ENCODE data around the gene NAAA.
A peak's percentile ranks its signal among the peaks of the same experiment; 100 is the strongest.
"Not testable (repeated sequence)": the region's sequence is repeated elsewhere in the genome, so short reads cannot be mapped to it uniquely, and the experiment has no call there.

The NAAA gene

DNA sequence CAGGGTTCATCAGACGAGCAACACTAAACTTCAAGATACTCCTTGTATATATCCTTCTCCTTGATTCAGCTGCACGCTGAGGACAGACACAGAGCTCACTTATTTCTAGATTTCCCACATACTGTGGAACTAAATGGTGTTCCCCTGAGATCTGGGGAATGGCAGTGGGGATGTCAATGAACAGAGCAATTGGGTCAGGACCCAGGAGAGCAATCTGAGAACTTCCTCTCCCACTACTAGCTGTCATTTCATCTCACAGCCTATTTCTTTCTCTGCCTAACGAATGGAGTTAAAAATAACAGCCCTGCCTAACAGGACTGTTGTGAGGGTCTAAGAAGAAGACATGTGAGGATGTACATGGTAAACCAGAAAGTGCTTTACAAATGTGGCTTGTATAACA, 10.7 kb downstream of the NAAA start:
- TF ChIP-seq, protein P1, sequence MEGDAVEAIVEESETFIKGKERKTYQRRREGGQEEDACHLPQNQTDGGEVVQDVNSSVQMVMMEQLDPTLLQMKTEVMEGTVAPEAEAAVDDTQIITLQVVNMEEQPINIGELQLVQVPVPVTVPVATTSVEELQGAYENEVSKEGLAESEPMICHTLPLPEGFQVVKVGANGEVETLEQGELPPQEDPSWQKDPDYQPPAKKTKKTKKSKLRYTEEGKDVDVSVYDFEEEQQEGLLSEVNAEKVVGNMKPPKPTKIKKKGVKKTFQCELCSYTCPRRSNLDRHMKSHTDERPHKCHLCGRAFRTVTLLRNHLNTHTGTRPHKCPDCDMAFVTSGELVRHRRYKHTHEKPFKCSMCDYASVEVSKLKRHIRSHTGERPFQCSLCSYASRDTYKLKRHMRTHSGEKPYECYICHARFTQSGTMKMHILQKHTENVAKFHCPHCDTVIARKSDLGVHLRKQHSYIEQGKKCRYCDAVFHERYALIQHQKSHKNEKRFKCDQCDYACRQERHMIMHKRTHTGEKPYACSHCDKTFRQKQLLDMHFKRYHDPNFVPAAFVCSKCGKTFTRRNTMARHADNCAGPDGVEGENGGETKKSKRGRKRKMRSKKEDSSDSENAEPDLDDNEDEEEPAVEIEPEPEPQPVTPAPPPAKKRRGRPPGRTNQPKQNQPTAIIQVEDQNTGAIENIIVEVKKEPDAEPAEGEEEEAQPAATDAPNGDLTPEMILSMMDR (IDR thresholded peaks at IDR 0.05; ENCODE audit: low read depth, low read length) = no peak
- DNase-seq (ENCODE audit: extremely low read depth, low read depth) = no peak

DNA sequence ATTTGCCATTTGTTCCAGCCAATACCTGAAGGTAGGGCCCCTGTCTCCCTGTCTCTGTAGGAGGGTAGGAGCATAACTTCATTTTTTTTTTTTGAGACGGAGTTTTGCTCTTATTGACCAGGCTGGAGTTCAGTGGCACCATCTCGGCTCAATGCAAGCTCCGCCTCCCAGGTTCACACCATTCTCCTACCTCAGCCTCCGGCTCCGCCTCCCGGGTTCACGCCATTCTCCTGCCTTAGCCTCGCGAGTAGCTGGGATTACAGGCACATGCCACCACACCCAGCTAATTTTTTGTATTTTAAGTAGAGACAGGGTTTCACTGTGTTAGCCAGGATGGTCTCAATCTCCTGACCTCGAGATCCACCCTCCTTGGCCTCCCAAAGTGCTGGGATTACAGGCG, 15.9 kb downstream of the NAAA start:
- DNase-seq (ENCODE audit: extremely low read depth, low read depth) = not testable (repeated sequence)

DNA sequence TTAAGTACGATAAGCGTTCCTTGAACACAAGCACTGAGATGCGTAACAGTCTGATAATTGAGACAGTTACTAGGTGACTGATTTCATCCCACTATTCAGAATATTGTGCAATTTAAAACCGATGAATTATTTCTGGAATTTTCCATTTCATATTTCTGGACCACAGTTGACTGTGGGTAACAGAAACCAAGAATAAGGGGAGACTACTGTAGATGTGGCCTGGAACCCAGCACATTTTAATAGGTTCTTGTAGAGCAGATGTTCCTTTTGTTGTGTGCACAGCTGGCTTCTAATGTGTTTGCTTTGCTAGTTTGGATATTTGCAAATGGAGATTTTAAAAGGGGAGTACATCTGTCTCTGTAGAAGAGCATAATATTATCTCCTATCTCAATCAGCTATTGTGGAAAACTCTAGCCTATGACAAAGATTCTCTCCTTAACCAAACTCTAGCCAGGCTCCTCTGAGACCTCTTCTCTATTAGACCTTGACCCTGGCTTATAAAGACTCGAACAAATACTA, 16.4 kb downstream of the NAAA start:
- TF ChIP-seq, protein P1 (IDR thresholded peaks at IDR 0.05; ENCODE audit: low read depth, low read length) = no peak
- DNase-seq (ENCODE audit: extremely low read depth, low read depth) = no peak

DNA sequence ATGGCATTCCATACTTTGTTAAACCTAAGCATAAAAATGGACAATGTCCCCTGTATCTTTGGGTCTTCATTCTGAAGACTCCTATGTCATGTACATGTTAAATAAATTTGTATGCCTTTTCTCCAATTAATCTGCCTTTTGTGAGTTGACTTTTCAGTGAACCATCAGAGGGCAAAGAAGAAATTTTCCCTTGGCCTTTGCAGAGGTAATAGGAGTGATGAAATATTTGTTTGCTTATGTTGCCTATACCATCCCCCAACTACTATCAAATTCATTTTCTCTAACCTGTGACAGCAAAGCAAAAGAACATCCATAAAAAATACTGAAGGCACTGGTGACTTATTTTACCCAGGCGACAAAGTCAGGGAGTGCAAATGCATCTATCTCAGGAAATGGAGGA, 18.2 kb downstream of the NAAA start:
- TF ChIP-seq, protein P1 (IDR thresholded peaks at IDR 0.05; ENCODE audit: low read depth, low read length) = no peak
- DNase-seq (ENCODE audit: extremely low read depth, low read depth) = no peak

DNA sequence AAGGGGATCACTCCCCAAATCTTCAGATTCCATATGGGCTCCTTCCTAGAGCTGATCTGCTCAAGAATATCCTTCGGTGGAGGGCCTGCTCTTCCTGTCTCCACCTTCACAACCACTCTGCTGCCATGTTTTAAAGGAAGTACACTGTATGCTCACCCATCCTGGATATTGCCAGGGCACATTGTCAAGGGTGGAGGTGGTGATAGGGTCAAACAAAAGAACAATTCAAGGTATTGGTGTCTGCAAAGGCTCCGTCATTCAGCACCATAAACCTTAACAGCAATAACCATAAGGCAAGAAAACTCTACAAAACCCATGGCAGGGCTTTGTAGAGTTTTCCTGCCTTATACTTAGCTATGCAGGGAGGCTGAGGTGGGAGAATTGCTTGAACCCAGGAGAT, 18.9 kb downstream of the NAAA start:
- no peak for DNase-seq (ENCODE audit: extremely low read depth, low read depth)
- TF ChIP-seq, protein P1 (IDR thresholded peaks at IDR 0.05; ENCODE audit: low read depth, low read length) = no peak

DNA sequence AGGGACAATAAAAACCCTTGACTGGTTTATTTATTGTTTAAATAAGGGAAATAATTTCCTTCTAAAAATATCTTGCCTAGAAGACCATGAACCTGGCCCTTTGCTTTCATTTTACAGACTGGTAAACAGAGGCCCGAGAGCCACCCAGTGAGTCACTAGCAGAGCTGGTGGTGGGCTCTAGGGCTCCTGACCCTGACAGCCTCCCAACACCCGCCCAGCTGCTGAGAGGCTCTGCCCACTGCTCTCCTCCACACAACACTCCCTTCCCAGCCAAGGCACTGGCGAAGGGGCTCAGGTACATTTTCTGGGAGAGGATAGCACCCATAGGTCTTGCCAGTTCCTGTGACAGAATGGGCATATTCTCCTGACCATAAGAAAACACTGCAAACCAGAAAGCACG, 20.5 kb downstream of the NAAA start:
- no peak for DNase-seq (ENCODE audit: extremely low read depth, low read depth)

DNA sequence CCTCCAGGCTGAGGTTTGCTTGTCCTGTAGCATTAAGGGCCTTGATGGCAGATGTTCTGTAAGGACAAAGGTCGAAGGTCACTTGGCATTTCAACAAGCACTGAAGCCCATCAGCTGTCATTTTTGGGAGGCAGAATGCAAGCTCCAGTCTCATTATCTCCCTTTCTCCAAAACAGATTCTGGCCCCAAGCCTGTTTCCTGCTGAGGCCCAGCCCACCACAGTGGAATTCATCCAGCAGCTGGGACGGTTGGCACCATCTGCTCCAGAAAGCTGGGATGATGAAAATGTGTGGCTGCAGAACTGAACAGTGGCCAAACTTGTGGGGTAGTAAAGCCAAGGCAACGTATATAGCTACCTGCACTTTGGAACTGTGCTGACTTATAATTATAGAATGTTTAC, 20.9 kb downstream of the NAAA start:
- TF ChIP-seq, protein P1 (IDR thresholded peaks at IDR 0.05; ENCODE audit: low read depth, low read length) = no peak
- no peak for DNase-seq (ENCODE audit: extremely low read depth, low read depth)

More for the DNA sequence above, 20.5 kb downstream of the NAAA start:
- TF ChIP-seq, protein P1 (IDR thresholded peaks at IDR 0.05; ENCODE audit: low read depth, low read length) = no peak

DNA sequence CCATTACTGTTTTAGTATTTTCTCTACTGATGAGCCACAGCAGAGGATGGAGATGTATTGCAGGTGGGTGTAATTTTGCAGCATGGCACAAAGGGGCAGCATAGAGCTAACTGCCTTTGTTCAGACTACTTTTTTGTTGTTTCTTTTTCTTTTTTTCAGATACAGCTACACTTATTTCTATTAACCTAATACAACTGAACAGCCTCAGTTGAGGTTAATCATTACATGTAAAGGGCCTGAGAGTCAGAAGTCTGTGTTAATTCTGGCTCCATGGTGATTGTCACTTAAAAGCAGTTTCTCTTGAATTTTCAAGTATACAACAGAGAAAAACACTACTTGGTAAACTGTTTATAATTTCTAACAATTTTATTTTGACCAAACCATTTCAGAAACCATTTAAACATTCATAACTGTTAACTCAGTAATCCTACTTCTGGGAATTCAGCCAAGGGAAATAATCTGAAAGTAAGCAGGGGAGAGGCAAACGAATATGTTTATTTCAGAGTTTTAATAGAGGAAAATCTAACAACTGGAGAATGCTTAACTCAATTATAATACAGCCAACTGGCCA, 24.6 kb downstream of the NAAA start:
- TF ChIP-seq, protein P1 (IDR thresholded peaks at IDR 0.05; ENCODE audit: low read depth, low read length) = peak; percentile 90
- peak; percentile 31 for DNase-seq (ENCODE audit: extremely low read depth, low read depth)

All from AG09319 (cell line).